Thymus (tissue), 11 donors: ENCODE results near the gene TTLL11. TPM values are rescaled to one million over a fixed set of nuclear protein-coding genes. Genes with fewer than 3 reads are reported as not detected.

Experiments used
- DNase-seq, 9 donors: peaks; one replicate each; pipeline ENCODE4 v3.0.0-alpha.2; 2013; ENCODE audit warnings: low spot score in 9 of 9, low read depth in 6 of 9, missing footprints in 1 of 9
- H3K27ac ChIP-seq, 2 donors: one replicate each; pipeline ENCODE4 v1.5.1; 2013; ENCODE audit warnings: control low read depth in 1 of 2, low read depth in 1 of 2, low read length in 1 of 2, mild to moderate bottlenecking in 1 of 2, moderate library complexity in 1 of 2
- H3K27me3 ChIP-seq, 2 donors: one replicate each; pipeline ENCODE4 v1.5.1; 2013; ENCODE audit warnings: low read length in 1 of 2; ENCODE audit not compliant: control insufficient read depth in 2 of 2, insufficient read depth in 1 of 2
- H3K36me3 ChIP-seq, 2 donors: one replicate each; pipeline ENCODE4 v1.5.1; 2013; ENCODE audit warnings: low read length in 1 of 2, mild to moderate bottlenecking in 1 of 2, moderate library complexity in 1 of 2; ENCODE audit not compliant: control insufficient read depth in 2 of 2, insufficient read depth in 2 of 2
- H3K4me1 ChIP-seq, 2 donors: one replicate each; pipeline ENCODE4 v1.5.1; 2013; ENCODE audit warnings: low read length in 2 of 2; ENCODE audit not compliant: control insufficient read depth in 2 of 2, insufficient read depth in 2 of 2
- H3K4me3 ChIP-seq, 2 donors: one replicate each; pipeline ENCODE4 v1.5.1; 2013; ENCODE audit warnings: low read length in 2 of 2, control low read depth in 1 of 2, mild to moderate bottlenecking in 1 of 2
- H3K9me3 ChIP-seq, 2 donors: one replicate each; pipeline ENCODE4 v1.5.1; 2013; ENCODE audit warnings: low read length in 1 of 2, mild to moderate bottlenecking in 1 of 2; ENCODE audit not compliant: control insufficient read depth in 2 of 2, insufficient read depth in 1 of 2
- WGBS: extraction: QIAGEN DNeasy Blood & Tissue Kit; methylation state at CpG from one replicate; pipeline ENCODE4 v1.1.7; 2013; 5-methylcytosine and 5-hydroxymethylcytosine counted together
- polyA plus RNA-seq: library from polyadenylated mRNA; stranded (reverse); fragments of 200-250 nt; gene quantifications from one replicate; pipeline ENCODE4 v1.2.3, GENCODE V29; 2013
- total RNA-seq: library from RNA; stranded (reverse); fragments of 120-200 nt; gene quantifications from one replicate; pipeline ENCODE4 v1.2.4, GENCODE V29; 2013
- donor health status: healthy.

TTLL11 gene
- total and polyA plus RNA-seq, 2 donors = 2.1 to 4.0 TPM

DNA sequence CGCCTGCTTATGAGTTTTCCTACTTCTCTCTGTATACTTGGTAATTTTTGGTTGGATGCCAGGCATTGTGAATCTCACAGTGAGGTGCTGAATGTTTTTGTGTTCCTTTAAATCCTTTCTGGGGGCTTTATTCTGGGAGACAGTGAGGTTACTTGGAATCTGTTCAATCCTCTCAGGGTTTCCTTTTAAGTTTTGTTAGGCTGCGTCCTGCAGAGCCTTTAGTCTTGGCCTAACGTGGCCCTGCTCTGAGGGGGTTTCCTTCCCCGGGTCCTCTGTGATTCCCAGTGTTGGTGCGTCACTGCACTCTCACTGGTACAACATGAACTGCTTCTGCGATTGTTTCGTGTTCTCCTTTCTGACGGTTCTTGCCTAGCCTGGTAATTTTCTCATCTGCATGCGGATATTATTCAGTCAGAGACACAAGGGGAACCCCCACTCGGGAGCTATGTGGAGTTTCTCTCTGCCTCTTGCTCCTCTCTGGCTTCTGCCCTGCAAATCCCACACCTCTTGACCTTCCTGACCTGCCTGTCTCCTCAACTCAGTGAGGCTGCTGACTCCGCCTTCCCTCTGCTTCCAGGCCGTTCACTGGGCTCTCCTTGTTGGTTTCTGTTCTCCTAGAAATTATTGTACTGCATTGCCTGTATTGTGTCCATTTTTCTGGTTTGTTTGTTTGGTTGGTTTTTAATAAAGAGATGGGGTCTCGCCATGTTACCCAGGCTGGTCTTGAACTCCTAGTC is 313.6 kb downstream of the TTLL11 start:
- no peaks in the 10 kb centered on the region for H3K27me3 ChIP-seq
- 95% methylated on average over 13 of the region's 13 CpGs for WGBS
- H3K4me3 ChIP-seq = no peak overlapping the region
- peaks cover 17 to 50% of the 10 kb centered on the region in 2 donors for H3K4me1 ChIP-seq
- peaks cover 26 to 37% of the 10 kb centered on the region in 2 donors for H3K36me3 ChIP-seq
- no peak for DNase-seq
- H3K27ac ChIP-seq = no peak overlapping the region
- H3K9me3 ChIP-seq = no peaks in the 10 kb centered on the region

DNA sequence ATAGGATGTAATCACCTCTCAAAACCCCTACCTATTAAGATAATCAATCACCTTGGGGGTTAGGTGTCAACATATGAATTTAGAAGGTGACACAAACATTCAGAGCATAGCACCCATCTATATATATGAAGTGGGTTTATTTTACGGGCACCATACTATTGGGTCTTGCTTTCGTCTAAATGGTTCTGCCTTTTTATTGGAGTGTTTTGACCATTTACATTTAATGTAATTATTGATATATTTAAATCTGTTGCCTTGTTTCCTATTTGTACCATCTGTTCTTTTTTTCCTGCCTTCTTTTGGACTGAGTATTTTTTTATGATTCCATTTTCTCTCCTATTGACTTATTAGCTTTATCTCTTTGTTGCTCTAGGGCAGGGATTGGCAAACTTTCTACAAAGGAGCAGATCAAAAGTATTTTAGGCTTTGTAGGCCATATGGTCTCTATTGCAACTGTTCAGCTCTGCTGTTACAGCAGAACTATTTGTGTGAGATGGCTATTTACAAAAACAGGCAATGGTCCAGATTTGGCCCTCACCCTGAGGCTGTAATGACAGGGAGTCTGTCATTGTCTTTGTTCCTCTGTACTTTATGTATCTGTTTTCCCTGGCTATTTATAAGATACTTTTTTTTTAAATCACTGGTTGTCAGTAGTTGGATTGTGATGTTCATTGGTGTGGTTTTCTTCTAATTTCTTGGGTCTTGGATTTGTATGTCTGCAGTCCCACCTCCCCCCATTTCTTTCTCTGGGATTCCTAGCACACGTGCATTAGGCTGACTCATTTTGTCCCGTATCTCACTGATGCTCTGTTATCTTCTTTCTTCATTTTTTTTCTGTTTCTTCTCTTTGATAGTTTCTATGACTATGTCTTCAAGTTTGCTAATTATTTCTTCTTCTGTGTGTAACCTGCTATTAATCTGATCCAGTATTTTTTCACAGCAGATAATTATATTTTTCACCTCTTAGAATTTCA is 314.6 kb downstream of the TTLL11 start:
- Histone ChIP-seq H3K4me1 (peaks cover 7 to 49% of the 10 kb centered on the region in 2 donors), H3K4me3 (no peak overlapping the region), H3K9me3 (no peaks in the 10 kb centered on the region), H3K27me3 (no peaks in the 10 kb centered on the region), H3K36me3 (peaks cover 30 to 41% of the 10 kb centered on the region in 2 donors), H3K27ac (no peak overlapping the region)
- 97% methylated on average over 4 of the region's 4 CpGs for WGBS
- no peak for DNase-seq

DNA sequence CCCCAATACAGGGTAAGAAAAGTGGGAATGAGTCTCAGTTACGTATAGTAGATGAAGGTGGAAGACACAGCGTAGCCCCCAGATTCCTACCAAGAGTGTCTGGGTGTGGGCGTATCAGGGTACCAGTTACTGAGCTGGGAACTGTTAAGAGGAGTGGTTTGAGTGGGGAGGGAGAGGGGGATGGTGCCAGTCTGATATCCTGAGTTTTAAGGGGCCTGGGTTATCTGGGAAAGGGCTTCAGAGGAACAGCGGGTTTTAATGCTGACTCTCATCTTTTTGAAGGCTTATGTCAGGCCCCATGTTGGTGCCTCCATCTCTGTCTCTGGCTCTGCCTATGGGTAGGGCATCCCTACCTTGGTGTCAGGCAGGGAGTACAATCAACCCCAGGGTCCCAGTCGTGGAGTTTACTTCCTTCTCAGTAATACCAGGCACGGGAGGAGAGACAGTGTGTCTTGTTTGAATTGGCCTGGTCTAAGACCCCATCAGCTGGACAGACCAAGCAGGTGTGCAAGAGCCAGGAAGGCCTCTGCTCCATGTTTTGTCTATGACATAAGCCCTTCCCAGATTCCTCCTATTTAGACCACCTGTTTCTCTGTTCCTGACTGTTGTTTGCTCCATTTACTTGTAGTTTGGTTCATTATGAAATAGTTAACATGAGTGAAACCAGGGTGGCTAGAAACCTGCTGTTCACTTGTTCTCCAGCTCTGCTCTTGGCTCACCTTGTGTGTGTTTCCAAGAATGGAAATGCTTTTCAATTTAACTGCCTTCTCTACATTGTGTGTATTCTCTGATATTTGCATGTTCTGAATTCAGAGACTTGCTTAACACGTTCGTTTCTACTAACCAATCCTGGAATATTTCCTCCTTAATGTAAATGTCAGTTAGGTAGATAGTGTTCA is 316.1 kb downstream of the TTLL11 start:
- no peak for DNase-seq
- 96% methylated on average over 8 of the region's 8 CpGs for WGBS
- peaks cover 41 to 46% of the 10 kb centered on the region in 2 donors for H3K36me3 ChIP-seq

DNA sequence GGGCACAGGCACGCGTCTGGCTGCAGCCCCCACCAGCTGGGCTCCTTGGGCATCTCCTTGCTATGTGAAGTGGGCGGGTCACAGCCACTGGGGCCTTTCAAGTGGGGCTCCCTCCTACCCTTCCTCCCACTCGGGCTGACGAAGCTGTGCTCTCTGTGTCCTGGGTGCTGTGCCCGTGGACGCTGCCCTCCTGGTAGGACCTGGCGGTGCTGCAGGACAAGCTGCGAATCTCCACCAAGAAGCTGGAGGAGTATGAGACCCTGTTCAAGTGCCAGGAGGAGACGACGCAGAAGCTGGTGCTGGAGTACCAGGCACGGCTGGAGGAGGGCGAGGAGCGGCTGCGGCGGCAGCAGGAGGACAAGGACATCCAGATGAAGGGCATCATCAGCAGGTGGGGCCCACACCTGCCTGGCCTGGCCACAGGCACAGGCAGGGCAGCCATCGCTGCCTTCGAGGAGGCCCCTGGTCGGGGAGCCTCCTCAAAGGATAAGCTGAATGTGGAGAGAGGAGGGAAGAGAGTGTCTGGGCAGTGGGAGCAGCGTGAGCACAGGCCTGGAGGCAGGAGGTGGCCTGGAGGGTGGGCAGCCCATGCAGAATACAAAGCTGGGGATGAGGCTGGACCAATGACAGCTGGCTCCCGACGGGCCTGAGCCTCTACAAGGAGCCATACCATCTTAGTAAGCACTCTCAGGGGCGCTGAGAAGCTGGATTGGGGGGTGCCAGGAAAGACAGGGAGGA is 316.9 kb downstream of the TTLL11 start:
- Histone ChIP-seq H3K27ac (no peak overlapping the region), H3K4me1 (peaks cover 0 to 25% of the 10 kb centered on the region in 2 donors), H3K27me3 (no peaks in the 10 kb centered on the region), H3K9me3 (no peaks in the 10 kb centered on the region), H3K4me3 (no peak overlapping the region), H3K36me3 (peaks cover 39 to 40% of the 10 kb centered on the region in 2 donors)
- no peak for DNase-seq
- 98% methylated on average over 23 of the region's 23 CpGs for WGBS

More for the DNA sequence above, 316.1 kb downstream of the TTLL11 start:
- H3K4me3 ChIP-seq = no peak overlapping the region
- H3K4me1 ChIP-seq = peaks cover 0 to 33% of the 10 kb centered on the region in 2 donors
- H3K27ac ChIP-seq = no peak overlapping the region
- no peaks in the 10 kb centered on the region for H3K27me3 ChIP-seq
- no peaks in the 10 kb centered on the region for H3K9me3 ChIP-seq

GRCh38 chr9:121774715-121775613 is 318.1 kb downstream of the TTLL11 start:
- Histone ChIP-seq H3K4me1 (peaks cover 0 to 15% of the 10 kb centered on the region in 2 donors), H3K27ac (peak overlapping the region in 1 of 2 donors; percentile 26), H3K36me3 (peaks cover 41 to 46% of the 10 kb centered on the region in 2 donors), H3K4me3 (no peak overlapping the region), H3K27me3 (no peaks in the 10 kb centered on the region), H3K9me3 (peaks cover 0 to 2% of the 10 kb centered on the region in 2 donors)
- DNase-seq = peak in 1 of 9 donors; percentile 31
- 89% methylated on average over 26 of the region's 26 CpGs for WGBS

DNA sequence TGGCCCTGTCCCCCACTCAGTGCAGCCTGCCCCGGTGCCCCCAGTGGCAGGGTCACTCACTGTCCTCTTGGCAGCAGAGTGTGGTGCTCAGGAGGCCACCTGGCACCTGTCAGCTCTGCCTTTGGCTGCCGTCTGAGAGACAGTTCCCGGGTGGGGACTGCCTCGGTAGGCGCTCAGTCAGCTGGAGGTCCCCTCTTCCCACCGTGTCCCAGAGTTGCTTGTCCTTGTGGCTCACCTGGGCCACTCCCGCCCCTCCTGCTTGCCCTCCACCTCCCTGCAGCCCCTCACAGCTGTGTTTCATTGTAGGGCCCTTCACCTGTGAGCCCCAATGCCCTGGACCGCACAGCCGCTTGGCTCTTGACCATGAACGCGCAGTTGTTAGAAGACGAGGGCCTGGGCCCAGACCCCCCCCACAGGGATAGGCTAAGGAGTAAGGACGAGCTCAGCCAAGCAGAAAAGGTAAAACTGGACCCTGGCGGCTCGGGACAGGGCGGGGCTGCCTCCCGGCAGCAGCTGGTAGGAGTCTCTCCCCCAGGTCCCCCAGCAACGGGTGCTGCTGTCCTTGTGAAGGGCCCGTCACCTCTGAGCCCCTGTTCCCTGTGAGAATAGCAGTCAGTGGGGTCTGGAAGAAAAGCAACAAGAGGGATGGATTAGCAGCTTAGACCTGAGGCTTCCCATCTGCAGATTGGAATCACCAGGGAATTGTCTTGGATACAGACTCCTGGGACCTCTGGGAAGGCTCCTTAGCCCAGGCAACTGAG is 319.0 kb downstream of the TTLL11 start:
- H3K9me3 ChIP-seq = peaks cover 0 to 2% of the 10 kb centered on the region in 2 donors
- H3K27ac ChIP-seq = no peak overlapping the region
- no peak overlapping the region for H3K4me3 ChIP-seq
- WGBS = 95% methylated on average over 19 of the region's 19 CpGs
- no peak for DNase-seq
- H3K27me3 ChIP-seq = no peaks in the 10 kb centered on the region
- peaks cover 0 to 15% of the 10 kb centered on the region in 2 donors for H3K4me1 ChIP-seq
- H3K36me3 ChIP-seq = peaks cover 39 to 53% of the 10 kb centered on the region in 2 donors

DNA sequence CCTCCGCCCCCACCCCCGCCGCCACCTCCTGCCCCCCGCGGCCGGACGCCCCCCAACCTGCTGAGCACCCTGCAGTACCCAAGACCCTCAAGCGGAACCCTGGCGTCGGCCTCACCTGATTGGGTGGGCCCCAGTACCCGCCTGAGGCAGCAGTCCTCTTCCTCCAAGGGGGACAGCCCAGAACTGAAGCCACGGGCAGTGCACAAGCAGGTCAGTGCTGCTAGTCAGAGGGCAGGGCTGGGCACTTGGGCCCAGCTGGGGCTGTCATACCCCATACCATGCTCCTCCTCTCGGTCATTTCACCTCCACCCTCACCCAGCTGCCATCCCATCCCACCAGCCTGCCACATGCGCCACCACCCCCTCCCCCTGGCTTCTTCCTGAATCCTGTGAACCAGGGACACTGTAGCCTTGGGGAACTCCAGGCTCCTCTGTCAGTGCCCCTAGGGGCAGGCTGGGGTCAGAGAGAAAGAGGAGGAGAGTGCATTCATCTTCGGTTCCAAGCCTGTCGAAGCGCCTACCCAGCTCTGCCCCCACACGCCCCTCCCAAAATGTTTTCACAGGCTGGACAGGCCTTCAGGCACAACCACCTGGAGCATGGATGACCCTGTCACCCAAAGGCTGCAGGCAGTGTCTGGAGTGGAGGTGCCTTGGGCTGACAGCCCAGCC is 319.7 kb downstream of the TTLL11 start:
- no peak for DNase-seq
- H3K27ac ChIP-seq = no peak overlapping the region
- H3K4me3 ChIP-seq = no peak overlapping the region
- peaks cover 0 to 2% of the 10 kb centered on the region in 2 donors for H3K9me3 ChIP-seq
- peaks cover 46 to 55% of the 10 kb centered on the region in 2 donors for H3K36me3 ChIP-seq
- 97% methylated on average over 18 of the region's 18 CpGs for WGBS
- peaks cover 0 to 15% of the 10 kb centered on the region in 2 donors for H3K4me1 ChIP-seq
- no peaks in the 10 kb centered on the region for H3K27me3 ChIP-seq
